Large intestine (tissue), 3 donors: Measurements from ENCODE around the gene FAM171A1. TPM values are rescaled to one million over a fixed set of nuclear protein-coding genes. Genes with fewer than 3 reads are reported as not detected.
"Not testable (repeated sequence)": the region's sequence is repeated elsewhere in the genome, so short reads cannot be mapped to it uniquely, and the experiment has no call there.

Source experiments
- DNase-seq, 2 donors: peaks; one replicate each; pipeline versions ENCODE4 v3.0.0 to v3.0.0-alpha.2; 2013
- H3K27ac ChIP-seq: one replicate; pipeline ENCODE4 v1.5.1; 2013; ENCODE audit warnings: low read length
- H3K27me3 ChIP-seq: 2 replicates; pipeline ENCODE4 v1.6.1; 2013; ENCODE audit warnings: low read length; ENCODE audit not compliant: control insufficient read depth, insufficient read depth
- H3K36me3 ChIP-seq: 2 replicates; pipeline ENCODE4 v1.6.1; 2013; ENCODE audit warnings: low read length; ENCODE audit not compliant: control insufficient read depth, insufficient read depth
- H3K4me1 ChIP-seq: one replicate; pipeline ENCODE4 v1.6.1; 2013; ENCODE audit warnings: low read length; ENCODE audit not compliant: control insufficient read depth, insufficient read depth
- H3K4me3 ChIP-seq: one replicate; pipeline ENCODE4 v1.5.1; 2013; ENCODE audit warnings: low read length
- H3K9me3 ChIP-seq: one replicate; pipeline ENCODE4 v1.6.1; 2013; ENCODE audit warnings: mild to moderate bottlenecking, low read depth, low read length, moderate library complexity; ENCODE audit not compliant: control insufficient read depth
- WGBS: methylation state at CpG from one replicate; pipeline ENCODE4 v1.1.5; 2013; ENCODE audit warnings: low lambda C conversion rate; ENCODE audit not compliant: insufficient coverage; 5-methylcytosine and 5-hydroxymethylcytosine counted together
- polyA plus RNA-seq: library from polyadenylated mRNA; unstranded; fragments of 120-200 nt; gene quantifications from one replicate; pipeline ENCODE4 v1.2.1, GENCODE V29; 2013

FAM171A1 gene
- polyA plus RNA-seq, 1 donor: 25.4 TPM

DNA sequence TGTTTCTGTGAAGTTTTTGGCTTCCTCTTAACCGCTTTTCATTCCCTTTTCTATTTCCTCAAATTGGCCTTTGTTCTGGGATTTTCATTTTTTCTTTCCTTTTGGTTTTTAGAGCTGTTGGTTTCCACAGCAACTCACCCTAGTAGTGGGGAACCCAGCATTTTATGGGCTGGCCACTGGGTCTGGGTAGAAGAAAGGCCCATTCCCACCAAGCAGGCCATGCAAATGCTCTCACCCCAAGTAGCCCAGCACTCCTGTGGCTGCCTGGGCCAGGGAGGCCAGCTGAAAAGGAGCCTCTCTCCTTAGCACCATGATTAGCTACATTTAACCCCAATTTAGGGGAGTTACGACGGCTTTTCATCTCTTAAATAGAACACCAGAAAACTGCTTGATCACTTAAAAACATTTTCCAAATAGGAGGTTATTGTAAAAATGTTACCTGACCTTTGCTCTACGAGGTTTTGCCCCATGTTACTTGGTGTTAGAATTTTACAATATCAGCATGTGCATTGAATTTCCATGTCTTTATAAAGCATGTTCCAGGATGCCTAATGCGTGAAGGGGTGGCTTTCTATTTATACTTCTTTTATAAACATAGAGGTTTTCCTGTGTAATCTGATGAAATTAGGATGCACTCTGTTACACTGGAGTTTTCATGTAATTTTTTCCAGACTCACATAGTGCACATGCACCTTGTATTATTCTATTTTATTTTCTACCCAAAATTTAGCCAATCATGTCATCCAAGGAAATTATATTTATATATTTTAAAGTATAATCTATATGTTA, 75.4 kb downstream of the FAM171A1 start:
- no peaks in the 10 kb centered on the region for H3K4me1 ChIP-seq
- H3K27me3 ChIP-seq: no peaks in the 10 kb centered on the region
- 88% methylated on average over 1 of the region's 5 CpGs for WGBS
- H3K27ac ChIP-seq: no peak overlapping the region
- DNase-seq: no peak
- no peaks in the 10 kb centered on the region for H3K9me3 ChIP-seq
- H3K4me3 ChIP-seq: no peak overlapping the region
- H3K36me3 ChIP-seq: no peaks in the 10 kb centered on the region

DNA sequence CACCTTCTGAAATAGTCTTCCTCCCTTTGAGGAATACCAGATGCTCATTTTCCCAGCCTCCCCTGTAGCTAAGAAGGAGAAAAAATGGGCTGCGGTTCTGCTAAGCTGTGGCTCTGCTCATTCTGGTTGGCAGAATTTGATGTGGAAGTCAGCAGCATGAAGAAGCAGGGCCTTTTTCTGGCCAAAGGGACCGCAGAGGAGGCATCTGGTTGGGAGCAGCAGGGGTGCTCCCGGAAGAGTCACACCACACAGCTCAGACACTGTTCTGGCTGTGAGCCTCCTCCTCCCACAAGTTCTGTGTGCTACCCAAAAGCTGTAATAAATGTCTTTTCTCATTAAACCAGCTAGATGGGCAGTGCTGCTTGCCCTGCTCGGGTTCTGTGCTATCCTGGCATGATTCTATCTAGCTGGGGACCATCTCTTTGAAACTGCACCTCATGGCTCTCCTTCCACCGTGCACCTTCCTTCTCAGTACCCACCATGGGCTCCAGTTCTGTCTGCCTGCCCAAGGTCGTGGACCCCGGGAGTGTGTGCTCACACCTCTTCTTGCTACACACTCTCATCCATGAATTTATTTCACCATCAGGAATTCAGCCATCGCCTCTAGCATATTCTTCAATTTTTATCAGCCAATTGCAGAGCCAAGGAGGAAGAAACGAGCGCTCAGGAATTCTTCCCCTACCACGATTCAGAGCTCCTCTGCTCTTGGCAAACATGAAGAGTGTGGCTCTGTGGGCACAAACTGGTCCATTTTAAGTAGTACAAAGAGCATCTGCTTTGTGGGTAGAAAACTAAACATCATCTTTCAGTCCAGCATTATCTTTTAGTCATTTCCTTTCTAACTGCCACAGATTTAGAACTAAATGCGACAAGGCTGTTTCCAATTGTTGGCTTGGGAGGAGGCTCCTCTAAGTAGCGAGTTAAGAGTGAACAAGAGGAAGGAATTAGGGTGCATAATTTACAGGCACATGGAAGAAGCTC, 76.9 kb downstream of the FAM171A1 start:
- no peaks in the 10 kb centered on the region for H3K4me1 ChIP-seq
- no peak for DNase-seq
- no peaks in the 10 kb centered on the region for H3K36me3 ChIP-seq
- no peaks in the 10 kb centered on the region for H3K27me3 ChIP-seq
- no peak overlapping the region for H3K4me3 ChIP-seq
- WGBS: 100% methylated on average over 2 of the region's 13 CpGs
- H3K9me3 ChIP-seq: no peaks in the 10 kb centered on the region
- no peak overlapping the region for H3K27ac ChIP-seq

GRCh38 chr10:15290671-15291070, 80.4 kb downstream of the FAM171A1 start:
- no peak overlapping the region for H3K4me3 ChIP-seq
- H3K4me1 ChIP-seq: no peaks in the 10 kb centered on the region
- H3K36me3 ChIP-seq: no peaks in the 10 kb centered on the region
- no CpG with 5 or more reads among the region's 7 CpGs for WGBS
- no peak overlapping the region for H3K27ac ChIP-seq
- H3K9me3 ChIP-seq: no peaks in the 10 kb centered on the region
- no peak for DNase-seq
- no peaks in the 10 kb centered on the region for H3K27me3 ChIP-seq

DNA sequence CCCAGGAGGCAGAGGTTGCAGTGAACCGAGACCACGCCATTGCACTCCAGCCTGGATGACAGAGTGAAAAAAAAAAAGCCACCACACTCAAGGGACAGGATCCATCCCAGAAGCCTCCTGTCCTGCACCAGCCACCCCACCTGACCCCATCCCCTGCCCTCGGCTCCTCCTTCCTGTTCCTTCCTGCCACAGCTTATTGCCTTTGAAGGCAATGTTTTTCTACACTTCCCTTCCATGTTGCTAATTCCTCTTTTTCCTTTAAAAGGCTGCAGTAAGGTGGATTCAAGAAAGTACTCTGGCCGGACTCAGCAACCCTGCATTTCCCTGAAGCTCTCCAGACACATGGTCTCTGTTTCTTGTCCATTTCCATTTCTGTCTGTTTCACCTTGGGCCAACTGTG, 80.9 kb downstream of the FAM171A1 start:
- WGBS: 57% methylated on average over 1 of the region's 4 CpGs

DNA sequence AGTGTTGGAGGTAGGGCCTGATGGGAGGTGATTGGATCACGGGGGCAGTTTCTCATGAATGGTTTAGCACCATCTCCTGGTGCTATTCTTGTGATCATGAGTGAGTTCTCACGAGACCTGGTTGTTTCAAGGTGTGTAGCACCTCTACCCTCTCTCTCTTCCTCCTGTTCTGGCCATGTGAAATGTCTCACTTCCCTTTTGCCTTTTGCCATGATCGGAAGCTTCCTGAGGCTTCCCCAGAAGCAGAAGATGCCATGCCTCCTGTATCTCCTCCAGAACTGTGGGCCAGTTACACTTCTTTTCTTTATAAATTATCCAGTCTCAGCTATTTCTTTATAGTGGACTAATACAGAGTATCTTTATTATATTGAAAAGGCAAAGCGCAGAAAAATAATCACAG, 90.1 kb downstream of the FAM171A1 start:
- no CpG with 5 or more reads among the region's 4 CpGs for WGBS
- no peak overlapping the region for H3K4me3 ChIP-seq
- no peaks in the 10 kb centered on the region for H3K27me3 ChIP-seq
- no peak for DNase-seq
- H3K4me1 ChIP-seq: no peaks in the 10 kb centered on the region
- H3K36me3 ChIP-seq: peaks cover 40% of the 10 kb centered on the region
- H3K27ac ChIP-seq: no peak overlapping the region
- H3K9me3 ChIP-seq: no peaks in the 10 kb centered on the region

More for the DNA sequence above, 80.9 kb downstream of the FAM171A1 start:
- Histone ChIP-seq H3K27ac (no peak overlapping the region), H3K9me3 (no peaks in the 10 kb centered on the region), H3K4me3 (no peak overlapping the region), H3K36me3 (no peaks in the 10 kb centered on the region), H3K4me1 (no peaks in the 10 kb centered on the region), H3K27me3 (no peaks in the 10 kb centered on the region)
- no peak for DNase-seq

DNA sequence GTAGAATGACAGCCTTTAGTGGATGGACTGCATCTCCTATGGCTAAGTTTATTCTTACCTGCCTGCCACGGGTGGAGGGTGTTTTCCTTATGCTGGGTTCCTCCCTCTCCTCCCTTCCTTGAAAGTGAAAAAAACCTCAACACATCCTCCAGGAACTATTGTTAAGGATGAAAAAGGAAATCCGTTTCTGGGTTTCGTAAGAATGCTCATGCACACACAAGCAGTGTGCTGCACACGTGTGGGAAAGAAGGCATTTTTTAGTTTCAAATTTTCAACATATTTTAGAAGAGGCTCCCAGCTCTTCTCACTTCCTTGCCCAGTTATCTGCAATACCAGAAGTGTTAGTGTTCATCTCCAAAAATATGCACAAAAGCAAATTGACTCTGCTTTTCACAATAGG, 90.6 kb downstream of the FAM171A1 start:
- H3K27ac ChIP-seq: no peak overlapping the region
- H3K36me3 ChIP-seq: peaks cover 40% of the 10 kb centered on the region
- DNase-seq: no peak
- no peaks in the 10 kb centered on the region for H3K4me1 ChIP-seq
- H3K27me3 ChIP-seq: no peaks in the 10 kb centered on the region
- no peaks in the 10 kb centered on the region for H3K9me3 ChIP-seq
- H3K4me3 ChIP-seq: no peak overlapping the region
- WGBS: 67% methylated on average over 1 of the region's 4 CpGs

DNA sequence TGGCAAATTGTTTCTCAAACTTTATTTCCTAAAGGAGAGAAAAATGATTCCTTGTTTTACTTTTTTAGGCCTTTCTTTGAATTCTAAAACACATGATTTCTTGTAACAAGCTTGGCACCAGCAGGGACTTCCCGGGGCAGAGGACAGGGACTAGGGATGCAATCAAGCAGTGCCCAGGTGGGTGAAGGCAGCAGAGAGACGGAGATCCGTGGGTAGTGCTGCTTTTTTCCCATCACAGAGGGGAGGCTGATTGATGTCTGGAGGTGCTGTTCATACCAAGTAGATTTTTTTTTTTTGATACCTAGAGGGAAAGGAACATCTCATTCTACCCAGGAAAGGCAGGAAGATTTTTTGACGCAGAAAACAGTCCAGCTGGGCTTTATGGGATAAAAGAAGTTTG, 91.9 kb downstream of the FAM171A1 start:
- DNase-seq: no peak
- no CpG with 5 or more reads among the region's 4 CpGs for WGBS
- Histone ChIP-seq H3K4me3 (no peak overlapping the region), H3K27me3 (no peaks in the 10 kb centered on the region), H3K27ac (no peak overlapping the region), H3K4me1 (no peaks in the 10 kb centered on the region), H3K36me3 (peaks cover 40% of the 10 kb centered on the region), H3K9me3 (no peaks in the 10 kb centered on the region)

GRCh38 chr10:15278786-15279185, 92.3 kb downstream of the FAM171A1 start:
- Histone ChIP-seq H3K36me3 (peaks cover 38% of the 10 kb centered on the region), H3K9me3 (no peaks in the 10 kb centered on the region), H3K27me3 (no peaks in the 10 kb centered on the region), H3K27ac (no peak overlapping the region), H3K4me3 (no peak overlapping the region), H3K4me1 (no peaks in the 10 kb centered on the region)
- WGBS: no CpG with 5 or more reads among the region's 12 CpGs
- no peak for DNase-seq

DNA sequence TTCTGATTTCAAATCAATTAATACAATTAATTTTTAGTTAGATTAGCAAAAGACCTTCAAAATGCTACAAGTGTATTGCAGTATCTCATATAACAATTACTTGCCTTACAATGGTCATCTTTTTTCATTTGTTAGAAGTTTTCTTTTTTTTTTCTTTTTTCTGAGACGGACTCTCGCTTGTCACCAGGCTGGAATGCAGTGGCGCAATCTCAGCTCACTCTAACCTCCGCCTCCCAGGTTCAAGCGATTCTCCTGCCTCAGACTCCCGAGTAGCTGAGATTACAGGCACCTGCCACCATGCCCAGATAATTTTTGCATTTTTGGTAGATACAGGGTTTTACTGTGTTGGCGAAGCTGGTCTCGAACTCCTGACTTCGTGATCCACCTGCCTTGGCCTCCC, 95.0 kb downstream of the FAM171A1 start:
- H3K36me3 ChIP-seq: peaks cover 22% of the 10 kb centered on the region
- not testable (repeated sequence) for DNase-seq, H3K4me1 ChIP-seq, H3K4me3 ChIP-seq, H3K9me3 ChIP-seq, H3K27me3 ChIP-seq, H3K27ac ChIP-seq
- WGBS: no CpG with 5 or more reads among the region's 9 CpGs

DNA sequence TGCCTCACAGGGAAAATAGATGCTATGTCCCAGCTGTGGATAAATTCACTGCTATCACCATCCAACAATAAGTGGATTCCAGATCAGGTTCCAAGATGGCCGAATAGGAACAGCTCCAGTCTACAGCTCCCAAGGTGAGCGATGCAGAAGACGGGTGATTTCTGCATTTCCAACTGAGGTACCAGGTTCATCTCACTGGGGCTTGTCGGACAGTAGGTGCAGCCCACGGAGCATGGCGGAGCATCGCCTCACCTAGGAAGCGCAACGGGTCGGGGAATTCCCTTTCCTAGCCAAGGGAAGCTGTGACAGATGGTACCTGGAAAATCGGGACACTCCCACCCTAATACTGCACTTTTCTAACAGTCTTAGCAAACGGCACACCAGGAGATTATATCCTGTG, 101.3 kb downstream of the FAM171A1 start:
- not testable (repeated sequence) for H3K27me3 ChIP-seq, H3K9me3 ChIP-seq, H3K27ac ChIP-seq, H3K4me3 ChIP-seq, H3K4me1 ChIP-seq, DNase-seq
- peaks cover 11% of the 10 kb centered on the region for H3K36me3 ChIP-seq
- WGBS: no CpG with 5 or more reads among the region's 12 CpGs
